ENCODE measurements around the gene CPLX1.

The CPLX1 gene

DNA sequence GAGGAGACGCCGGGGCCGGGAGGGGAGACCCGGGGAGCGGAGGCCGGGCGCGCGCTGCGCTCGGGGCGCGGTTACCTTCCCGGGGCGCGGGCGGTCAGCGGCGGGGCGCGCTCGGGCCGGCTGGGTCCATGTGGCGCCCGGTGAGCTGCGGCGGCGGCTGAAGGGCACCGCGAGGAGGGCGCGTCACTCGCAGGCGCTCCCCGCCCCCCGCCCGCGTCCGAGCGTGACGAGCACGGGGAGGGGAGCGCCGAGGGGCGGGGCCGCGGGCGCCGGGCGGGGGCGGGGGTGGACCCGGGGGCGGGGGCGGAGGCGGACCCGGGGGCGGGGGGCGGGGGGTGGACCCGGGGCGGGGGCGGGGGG lies at the start of gene CPLX1:
CPLX1 (minus strand) TSS at position 159 of the 360 bp plus-strand sequence. CDS start 1,607 bp downstream, outside the sequence.
- DNase-seq, result peak; percentile 16

DNA sequence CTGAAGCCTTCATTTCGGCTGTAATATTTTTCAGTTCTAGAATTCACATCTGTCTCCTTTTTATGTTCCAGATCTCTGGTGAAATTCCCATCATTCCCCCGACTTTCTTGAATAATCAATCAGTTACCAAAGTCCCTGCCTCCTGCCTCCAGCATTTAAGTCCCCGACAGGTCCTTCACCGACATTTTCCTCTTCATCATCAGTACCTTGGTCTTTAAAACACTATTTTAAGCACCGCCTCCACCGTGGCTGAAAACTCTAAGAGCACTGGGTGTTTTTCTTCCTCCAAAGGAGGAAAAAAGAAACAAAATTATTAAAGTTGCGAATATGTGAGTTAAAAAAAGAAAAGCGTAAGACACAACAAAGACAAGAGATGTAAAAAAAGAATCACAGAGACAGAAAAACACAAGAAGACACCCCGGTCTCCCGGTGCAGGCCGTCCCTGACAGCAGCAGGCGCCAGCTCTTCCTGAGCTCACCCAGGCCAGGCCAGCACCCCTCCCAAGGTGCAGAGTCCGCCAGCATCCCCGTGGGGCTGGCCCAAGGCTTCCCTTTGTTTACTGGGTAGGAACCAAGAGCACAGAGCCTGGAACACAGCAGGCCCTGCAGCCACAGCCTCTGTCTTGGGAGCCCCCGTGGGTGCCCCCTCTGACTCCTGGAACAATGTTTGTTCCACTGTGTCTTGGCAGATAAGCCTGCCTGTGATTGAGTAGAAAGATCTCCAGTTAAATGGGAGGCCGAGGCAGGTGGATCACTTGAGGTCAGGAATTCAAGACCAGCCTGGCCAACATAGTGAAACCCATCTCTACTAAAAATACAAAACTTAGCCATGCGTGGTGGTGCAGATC lies 49.3 kb upstream of the CPLX1 start:
- DNase-seq, result no peak

DNA sequence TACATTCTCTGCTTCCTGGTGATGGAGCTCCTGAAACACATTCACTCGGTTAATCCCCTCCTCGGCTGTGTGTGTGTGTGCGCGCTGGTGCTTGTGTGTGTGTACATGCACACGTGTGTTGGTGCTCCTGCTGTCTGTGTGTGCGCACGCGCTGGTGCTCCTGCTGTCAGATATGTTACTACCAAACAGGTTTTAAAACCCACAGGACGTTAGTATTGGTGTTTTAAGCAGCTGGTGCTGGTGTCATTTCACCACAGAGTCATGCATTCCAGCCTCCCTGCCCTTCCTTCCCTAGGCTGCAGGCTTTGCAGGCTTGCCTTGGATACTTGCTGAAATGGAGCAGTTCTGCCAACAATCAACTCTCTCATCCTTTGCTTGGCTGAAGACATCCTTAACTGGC lies 48.1 kb upstream of the CPLX1 start:
- DNase-seq, result no peak

DNA sequence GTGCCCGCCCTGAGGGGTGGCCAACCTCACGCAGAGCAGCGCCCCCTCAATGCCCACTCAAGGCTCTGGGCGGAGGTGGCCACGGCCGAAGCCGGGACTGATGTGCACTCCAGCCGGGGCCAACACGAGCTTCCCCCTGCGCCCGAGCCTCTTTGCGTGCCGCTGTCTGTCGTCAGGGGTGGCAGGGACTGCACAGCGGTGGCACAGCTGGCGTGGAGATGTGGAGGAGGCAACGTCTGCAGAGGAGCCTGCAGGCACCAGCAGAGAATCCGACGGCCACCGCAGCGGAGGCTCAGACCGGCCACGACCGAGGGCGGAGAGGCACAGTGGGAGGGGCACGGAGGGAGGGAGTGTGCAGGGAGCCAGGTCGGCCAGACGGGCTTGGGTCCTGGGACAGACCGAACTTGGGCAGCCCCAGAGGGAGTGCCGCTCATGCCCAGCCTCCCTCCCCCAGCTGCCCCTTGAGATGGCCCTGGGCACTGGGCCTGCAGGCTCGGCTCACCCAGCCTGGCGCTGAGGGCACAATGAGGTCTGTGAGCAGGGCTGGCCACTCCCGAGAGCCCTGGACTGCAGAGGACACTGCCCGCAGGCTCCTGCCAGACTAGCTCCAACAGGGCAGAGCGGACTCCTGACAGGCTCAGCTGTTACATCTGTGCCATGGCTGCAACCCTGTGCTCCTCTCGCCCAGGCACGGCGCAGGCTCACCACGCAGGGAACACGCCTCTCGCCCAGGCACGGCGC lies 46.5 kb upstream of the CPLX1 start:
- DNase-seq, result no peak

DNA sequence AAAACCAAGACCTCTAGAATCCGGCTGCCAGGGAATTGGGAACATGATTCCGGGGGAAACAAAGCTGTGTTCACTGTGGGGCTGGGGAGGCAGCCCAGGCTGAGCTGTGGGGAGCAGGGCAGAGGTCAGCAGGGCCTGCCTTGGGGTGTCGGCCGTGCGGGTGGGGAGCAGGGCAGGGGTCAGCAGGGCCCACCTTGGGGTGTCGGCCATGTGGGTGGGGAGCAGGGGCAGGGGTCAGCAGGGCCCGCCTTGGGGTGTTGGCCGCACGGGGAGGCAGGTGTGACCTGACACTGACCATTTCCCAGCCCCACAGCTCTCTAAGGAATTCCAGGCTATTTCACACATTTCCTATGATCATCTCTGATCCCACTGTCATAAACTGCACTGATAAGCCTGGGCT lies 45.6 kb upstream of the CPLX1 start:
- DNase-seq, result no peak

DNA sequence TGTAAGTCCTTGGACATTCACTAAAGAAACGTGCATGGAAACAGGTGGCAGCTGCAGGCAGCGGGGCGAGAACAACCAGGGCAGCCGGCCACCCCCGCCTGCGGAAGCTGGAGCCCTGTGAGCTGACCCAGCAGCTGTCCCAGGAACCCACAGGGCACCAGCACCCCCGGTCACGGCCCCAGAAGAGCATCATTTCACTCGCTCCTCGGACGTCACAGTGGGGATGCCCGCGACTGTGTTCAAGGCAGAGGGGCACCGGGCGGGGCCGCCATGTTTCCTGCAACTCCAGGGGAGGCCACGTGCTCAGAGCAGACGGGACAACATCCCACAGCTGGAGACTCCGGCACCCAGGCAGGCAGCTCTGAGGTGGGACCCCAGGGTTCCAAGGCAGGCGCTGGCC lies 45.0 kb upstream of the CPLX1 start:
- no peak for DNase-seq

DNA sequence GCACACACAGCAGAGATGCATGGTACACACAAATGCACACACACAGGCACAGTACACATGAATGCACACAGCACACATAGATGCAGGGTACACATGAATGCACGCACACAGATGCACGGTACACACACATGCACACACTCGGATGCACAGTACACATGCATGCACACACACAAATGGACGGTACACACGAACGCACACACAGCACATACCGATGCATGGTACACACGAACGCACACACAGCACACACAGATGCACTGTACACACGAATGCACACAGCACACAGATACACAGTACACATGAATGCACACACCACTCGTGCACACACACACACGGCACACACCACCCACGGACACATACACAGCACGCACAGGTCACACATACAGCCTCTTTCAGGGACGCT lies 43.8 kb upstream of the CPLX1 start:
- DNase-seq, result no peak

DNA sequence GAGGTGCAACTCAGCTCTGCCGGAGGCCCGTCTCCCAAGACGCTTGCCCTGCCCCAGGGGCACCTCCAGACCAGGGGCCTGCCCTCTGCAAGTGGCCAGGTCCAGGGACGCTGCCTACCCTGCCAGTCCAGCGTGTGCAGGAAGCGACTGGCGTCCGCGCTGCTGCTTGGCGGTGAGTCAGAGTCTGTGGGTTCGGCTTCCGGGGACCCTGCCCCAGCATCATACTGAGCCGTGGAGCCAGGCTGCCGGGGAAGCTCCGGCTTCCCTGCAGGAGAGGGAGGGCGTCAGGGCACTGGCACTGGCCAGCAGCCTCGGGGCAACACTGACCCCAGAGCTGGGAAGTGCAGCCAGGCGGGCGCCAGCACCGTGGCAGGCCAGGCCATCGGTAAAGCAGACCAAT lies 42.5 kb upstream of the CPLX1 start:
- DNase-seq, result no peak

DNA sequence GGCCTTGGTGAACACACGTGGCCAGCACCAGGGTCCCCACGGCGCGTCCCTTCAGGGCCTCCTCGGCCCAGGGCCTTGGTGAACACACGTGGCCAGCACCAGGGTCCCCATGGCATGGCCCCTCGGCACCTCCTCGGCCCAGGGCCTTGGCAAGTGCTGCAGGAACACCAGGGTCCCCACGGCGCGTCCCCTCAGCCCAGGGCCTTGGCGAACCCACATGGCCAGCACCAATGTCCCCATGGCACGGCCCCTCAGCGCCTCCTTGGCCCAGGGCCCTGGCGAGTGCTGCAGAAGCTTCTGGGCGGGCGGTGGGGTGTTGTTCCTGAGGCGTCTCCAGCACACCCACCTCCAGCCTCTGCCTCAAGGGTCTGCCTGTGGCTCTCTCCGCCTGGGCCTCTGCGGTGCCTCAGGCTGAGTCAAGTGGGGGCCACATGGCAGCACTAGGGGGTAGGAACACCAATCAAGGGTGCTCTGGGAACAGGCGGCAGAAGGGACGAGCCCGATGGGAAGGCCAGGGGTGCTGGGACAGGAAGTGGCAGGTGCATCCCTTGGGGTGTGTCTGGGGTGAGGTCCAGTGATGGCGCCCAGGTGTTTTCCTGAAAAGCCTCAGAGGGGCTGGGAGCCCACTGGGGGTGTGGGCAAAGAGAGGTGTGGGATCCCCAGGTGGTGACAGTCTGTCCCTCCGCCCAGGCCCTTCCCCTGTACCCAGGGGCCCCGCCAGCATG lies 41.8 kb upstream of the CPLX1 start:
- DNase-seq, result no peak

DNA sequence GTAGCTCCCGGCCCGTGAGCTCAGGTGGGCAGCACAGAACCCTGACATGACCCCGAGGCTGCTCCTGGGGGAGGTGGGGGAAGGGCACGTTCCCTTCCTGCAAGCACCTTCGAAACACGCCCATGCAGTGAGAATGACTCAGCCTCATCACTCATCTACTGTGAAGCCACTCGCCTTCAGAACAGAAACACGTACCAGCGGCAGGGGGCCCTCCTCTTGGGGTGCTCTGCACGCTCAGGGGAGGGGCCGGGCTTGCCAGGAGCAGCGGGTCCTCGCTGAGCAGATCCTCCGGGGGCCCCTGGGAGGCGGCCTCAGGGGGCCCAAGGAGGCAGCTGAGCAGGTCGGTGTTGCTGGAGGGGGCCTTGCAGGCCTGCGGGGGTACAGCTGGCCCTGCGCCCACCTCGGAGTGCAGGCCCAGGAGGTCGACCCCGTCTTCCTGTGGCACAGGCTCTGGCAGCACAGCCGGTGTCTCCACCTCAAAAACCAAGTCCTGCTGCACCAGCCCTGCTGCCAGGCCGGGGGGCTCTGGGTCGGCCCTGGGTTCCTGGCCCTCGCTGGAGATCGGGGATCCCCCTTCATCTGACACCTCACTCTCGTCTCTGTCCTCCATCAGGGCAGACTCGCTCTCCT lies 40.9 kb upstream of the CPLX1 start:
- peak; percentile 69 for DNase-seq

DNA sequence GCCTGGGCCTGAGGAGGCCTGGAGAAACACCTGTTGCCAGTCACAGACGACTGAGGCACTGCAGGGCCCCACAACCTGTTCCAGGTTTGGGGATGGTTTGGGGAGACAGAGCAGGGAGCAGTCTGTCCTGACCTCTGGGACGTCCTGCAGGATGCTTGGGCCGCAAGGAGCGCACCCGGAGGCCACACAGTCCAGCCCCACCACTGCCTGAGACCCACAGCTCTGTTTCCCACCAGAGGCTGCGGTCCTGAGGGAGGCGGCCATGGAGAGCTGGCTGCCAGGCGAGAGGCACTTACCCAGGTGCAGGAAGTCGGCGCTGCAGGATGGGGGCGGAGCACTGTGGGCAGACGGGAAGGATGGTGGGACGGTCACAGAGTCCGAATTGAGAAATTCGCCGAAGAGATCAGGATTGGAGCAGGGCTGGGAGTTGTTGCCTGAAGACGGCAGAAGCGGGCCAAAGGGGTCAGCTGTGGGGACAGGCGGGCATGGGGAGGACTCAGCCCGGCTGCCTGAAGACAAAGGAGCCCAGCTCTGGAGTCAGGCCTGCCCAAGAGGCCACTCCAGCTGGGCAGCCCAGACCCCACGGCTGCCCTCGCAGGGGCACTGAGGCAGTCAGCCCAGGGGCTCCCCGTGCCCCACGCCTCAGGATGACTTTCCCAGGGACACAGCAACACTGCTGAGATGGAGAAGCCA lies 40.3 kb upstream of the CPLX1 start:
- DNase-seq, result no peak

DNA sequence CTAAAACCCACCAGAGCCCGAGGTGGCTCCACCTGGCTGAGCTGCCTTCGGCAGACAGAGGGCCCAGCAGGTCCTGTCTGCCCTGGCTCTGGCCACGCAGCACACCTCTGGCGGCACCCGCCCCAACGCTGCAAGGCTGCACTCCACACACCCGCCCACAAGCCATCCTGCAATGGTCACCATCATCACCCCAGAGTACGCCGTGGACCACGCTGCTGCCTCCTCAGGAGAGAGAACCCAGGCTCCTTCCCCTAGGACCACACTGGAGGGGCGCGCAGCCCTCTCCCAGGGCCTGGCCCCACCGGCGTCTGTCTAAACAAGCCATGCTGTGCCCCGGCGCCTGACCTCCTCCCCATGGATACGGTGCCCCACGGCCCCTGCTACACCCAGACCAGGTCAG lies 39.6 kb upstream of the CPLX1 start:
- no peak for DNase-seq

DNA sequence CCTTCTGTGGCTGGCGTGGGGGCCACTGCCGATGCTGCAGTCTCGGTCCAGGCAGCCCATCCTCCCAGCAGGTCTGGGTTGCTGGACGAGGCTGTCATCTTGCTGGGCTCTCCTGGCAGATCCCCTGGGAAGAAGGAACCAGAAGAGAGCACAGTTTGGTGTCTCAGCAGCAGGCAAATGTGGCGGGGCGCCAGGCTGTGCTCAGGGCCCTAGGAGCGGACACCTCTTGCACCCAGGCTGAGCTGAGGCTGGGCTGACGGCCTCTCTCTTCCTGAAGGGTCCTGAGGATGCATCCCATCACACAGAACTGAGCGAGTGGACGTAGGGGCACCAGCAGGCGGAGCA lies 39.2 kb upstream of the CPLX1 start:
- DNase-seq, result no peak

DNA sequence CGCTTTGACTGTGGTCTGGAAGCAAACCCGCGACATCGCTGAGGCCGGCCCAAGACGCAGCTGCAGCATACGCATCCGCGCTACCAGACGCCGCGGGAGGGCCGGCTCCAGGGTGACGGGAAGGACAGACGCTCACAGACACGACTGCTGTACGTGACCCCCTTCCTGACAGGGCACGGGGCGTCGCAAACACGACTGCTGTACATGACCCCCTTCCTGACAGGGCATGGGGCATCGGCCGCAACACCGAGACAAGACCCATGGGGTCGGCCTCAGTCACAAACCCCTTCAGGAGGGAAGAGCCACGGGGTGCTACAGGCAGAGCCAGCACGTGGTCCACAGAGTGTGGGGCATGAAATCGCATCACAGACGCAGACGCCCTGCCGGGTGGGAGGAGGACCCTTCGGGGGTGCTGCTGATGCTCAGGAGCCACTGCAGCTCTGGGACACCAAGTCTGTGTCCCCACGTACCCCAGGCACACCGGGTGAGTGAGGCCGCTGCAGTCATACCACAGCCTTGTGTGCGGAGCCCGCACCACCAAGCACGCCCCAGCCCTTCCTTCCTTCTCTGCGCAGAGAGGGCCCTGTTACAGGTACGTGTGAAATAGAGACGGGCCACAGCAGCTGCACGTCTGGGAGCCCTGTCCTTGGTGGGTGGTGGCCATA lies 38.7 kb upstream of the CPLX1 start:
- no peak for DNase-seq

DNA sequence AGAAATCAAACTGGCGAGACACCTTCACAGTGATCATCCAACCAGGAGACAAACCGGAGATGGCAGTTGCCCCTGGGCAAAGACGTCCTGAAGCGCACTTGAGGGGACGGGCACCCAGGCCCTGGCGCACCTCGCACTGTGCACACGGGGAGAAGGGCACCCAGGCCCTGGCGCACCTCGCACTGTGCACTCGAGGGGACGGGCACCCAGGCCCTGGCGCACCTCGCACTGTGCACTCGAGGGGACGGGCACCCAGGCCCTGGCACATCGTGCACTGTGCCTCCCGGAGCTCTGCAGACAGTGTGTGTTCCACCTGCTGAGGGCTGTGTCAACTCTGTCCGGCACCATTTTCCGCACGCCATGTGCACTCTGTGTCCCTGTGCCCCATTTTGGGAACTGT lies 34.6 kb upstream of the CPLX1 start:
- DNase-seq, result no peak

DNA sequence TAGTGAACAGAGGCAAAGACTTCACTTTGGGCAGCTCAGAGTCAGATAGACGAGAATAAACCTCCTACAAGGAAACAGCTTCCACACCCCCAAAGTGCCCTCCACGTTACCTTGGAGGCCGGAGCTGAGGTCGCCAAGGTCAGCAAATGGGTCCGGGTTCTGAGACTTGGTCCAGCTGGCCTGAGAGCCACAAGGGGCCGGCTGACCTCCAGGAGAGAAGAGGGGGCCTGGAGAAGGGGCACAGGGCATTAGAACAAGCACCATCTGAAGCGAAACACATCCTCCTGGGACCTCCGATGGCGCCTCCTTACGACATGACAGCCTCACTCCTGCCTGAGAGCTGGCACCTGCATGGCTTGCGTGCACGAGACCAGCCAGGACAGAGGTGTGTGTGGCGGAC lies 33.6 kb upstream of the CPLX1 start:
- no peak for DNase-seq

DNA sequence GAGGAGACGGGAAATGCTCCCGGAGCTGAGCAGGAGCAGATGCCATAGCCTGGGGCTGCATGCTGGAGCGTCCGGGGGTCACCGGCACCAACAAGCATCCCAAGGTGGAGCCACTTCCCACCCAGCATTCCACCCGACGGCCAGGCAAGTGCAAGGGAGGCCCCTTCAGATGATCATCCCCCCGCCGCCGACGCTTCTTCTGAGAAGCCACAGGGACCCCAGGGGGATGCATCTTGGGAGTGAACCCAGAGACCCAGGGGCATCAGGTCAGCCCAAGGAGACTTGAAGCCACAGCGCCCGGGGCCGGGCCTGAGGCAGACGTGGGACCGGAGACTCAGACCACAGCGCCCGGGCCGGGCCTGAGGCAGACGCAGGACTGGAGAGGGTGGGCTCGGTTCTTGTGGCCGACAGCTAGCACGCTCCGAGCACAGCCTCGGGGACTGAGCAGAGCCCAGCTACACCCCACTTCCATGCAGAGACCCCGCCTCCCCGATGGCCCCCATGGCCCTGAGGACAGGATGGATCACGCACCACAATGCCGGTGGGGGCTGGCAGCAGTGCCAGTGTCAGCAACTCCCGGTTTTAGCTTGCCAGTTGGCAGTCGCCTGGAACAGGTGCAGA lies 33.0 kb upstream of the CPLX1 start:
- DNase-seq, result no peak

DNA sequence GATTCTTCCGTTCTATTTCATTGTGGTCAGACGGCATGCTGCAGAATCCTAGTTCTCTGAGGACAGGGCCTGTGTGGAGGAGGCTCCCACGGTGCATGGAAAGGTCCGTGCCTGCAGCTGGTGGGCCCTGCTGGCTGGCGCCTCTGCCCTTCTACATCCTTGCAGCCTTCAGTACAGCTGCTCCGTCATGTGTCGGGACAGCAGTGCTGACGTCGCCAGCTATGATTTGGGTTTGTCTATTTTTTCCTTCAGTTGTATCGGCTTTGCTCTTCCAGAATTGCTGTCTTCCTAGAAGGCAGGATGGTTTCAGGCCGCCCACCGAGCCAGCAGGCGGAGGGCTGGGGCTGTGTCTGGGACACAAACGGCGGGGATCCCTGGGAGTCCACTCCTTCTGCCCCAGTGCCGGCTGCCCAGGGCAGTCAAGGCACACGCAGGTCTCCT lies 32.1 kb upstream of the CPLX1 start:
- DNase-seq, result no peak

DNA sequence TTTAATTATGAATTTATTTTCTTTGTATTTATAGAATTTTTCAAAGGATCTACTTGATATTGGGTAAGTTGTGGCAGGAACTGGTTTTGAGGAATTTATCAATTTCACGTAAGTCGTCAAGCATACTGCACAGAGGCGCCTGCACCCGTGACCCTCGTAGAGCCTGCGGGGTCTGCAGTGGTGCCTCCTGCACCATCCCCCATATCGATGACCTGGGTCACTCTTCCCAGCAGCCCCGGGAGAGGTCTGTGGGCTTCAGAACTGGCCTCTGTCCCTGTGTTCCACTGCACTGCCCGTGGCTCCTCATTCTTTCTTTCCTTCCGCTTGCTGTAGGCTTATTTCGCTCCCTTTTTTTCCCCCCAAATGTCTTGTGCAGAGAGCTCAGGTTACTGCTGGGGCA lies 31.5 kb upstream of the CPLX1 start:
- no peak for DNase-seq

DNA sequence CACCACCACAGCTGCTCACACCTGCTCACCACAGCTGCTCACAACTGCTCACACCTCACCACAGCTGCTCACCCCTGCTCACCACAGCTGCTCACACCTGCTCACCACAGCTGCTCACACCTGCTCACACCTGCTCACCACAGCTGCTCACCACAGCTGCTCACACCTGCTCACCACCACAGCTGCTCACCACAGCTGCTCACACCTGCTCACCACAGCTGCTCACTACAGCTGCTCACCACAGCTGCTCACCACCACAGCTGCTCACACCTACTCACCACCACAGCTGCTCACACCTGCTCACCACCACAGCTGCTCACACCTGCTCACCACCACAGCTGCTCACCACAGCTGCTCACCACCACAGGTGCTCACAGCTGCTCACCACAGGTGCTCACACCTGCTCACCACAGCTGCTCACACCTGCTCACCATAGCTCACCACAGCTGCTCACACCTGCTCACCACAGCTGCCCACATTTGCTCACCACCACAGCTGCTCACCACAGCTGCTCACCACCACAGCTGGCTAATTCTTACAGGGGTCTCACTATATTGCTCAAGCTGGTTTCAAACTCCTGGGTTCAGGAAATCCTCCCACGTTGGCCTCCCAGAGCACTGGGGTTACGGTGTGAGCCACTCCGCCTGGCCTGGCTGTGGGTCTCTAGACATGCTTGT lies 30.4 kb upstream of the CPLX1 start:
- no peak for DNase-seq

DNA sequence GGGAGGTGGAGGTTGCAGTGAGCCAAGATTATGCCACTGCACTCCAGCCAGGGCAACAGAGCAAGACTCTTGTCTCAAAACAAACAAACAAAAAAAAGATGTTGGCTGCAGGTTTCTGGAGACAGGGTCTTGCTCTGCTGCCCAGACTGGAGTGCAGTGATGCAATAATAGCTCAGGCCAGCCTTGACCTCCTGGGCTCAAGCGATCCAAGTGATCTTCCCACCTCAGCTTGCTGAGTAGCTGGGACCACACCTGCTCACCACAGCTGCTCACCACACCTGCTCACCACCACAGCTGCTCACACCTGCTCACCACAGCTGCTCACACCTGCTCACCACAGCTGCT lies 29.9 kb upstream of the CPLX1 start:
- no peak for DNase-seq

Measured in NCI-H226 (cell line).